K562 (cell line): Measurements from ENCODE around the gene GTPBP8. TPM values are rescaled to one million over a fixed set of nuclear protein-coding genes. Genes with fewer than 3 reads are reported as not detected.

Experiments
- ATAC-seq: fragments of 200-7000 bp; cut with Tn5 transposase; 3 replicates; pipeline ENCODE4 v1.9.1; 2020; ENCODE audit warnings: moderate library complexity
- BruUV-seq: library from RNA; stranded (reverse); fragments of 400-500 nt; replicated peaks from 2 replicates; lab custom pipeline; 2021; lab: Mats Ljungman, UMichigan
- CTCF ChIA-PET: fragments of 300-600 bp; formaldehyde crosslinking; extraction: SDS; loops from one replicate; lab custom pipeline; 2021; ENCODE audit warnings: low intra/inter-chr PET ratio; lab: Yijun Ruan, JAX
- POLR2A ChIA-PET: fragments of 300-600, 350-650 bp; sonication (Branson Sonifier 250); formaldehyde crosslinking; extraction: SDS; loops from one replicate; lab custom pipeline; 2021; ENCODE audit warnings: antibody characterized with exemption, inconsistent platforms; lab: Yijun Ruan, JAX
- DNase-seq, 4 experiments: peaks; one replicate each; pipeline versions ENCODE4 v3.0.0 to v3.0.0-alpha.2; 2011 to 2018; ENCODE audit warnings: low spot score in 3 of 4, mixed read lengths in 3 of 4; ENCODE audit errors: extremely low read depth in 1 of 4
- FAIRE-seq: peaks from 2 replicates; lab custom pipeline; 2011; peaks lifted over from hg19 to GRCh38; lab: Jason Lieb, UNC
- H2AFZ ChIP-seq: 2 replicates; pipeline ENCODE4 v1.6.0; 2011; ENCODE audit warnings: low read depth, low read length, control low read depth, inconsistent platforms
- H3K27ac ChIP-seq: fragments of 200-600 bp; 3 replicates; pipeline ENCODE4 v1.8.0; 2011; ENCODE audit warnings: low read depth, mild to moderate bottlenecking, control low read depth, inconsistent platforms, low read length, moderate library complexity, mixed read lengths; ENCODE audit errors: extremely low read depth
- H3K27me3 ChIP-seq, 2 experiments: fragments of 300-600 bp in 1 of 2; 2 replicates in 1 of 2; 3 replicates in 1 of 2; pipeline versions ENCODE4 v1.6.0 to v1.8.0; 2011; ENCODE audit warnings: inconsistent platforms in 2 of 2, low read length in 2 of 2, mild to moderate bottlenecking in 1 of 2, mixed read lengths in 1 of 2, moderate library complexity in 1 of 2; ENCODE audit not compliant: control insufficient read depth in 2 of 2, insufficient read depth in 2 of 2
- H3K36me3 ChIP-seq: fragments of 300-600 bp; 3 replicates; pipeline ENCODE4 v1.8.0; 2011; ENCODE audit warnings: mild to moderate bottlenecking, low read length, inconsistent platforms; ENCODE audit not compliant: control insufficient read depth, insufficient read depth
- H3K4me1 ChIP-seq, 2 experiments: fragments of 200-600 bp in 1 of 2; replicated peaks in 1 of 2; 2 replicates in 1 of 2; 3 replicates in 1 of 2; pipeline versions ENCODE4 v1.5.1 to v1.8.0; 2011; ENCODE audit warnings: inconsistent platforms in 2 of 2, low read length in 2 of 2, mild to moderate bottlenecking in 1 of 2, mixed read lengths in 1 of 2, moderate library complexity in 1 of 2; ENCODE audit not compliant: control insufficient read depth in 2 of 2, insufficient read depth in 2 of 2
- H3K4me2 ChIP-seq: 2 replicates; pipeline ENCODE4 v1.6.1; 2011; ENCODE audit warnings: low read length, control low read depth, inconsistent platforms, mixed read lengths; ENCODE audit not compliant: insufficient read depth
- H3K4me3 ChIP-seq: fragments of 200-600 bp; sonication (generic), shearing (Covaris generic); 2 replicates; pipeline ENCODE4 v1.5.1; 2016; ENCODE audit warnings: control low read depth, inconsistent platforms
- H3K79me2 ChIP-seq: fragments of 200-600 bp; 3 replicates; pipeline ENCODE4 v1.8.0; 2011; ENCODE audit warnings: low read length, inconsistent platforms; ENCODE audit not compliant: control insufficient read depth, insufficient read depth
- H3K9ac ChIP-seq, 2 experiments: 2 replicates each; pipeline versions ENCODE4 v1.6.0 to v1.6.1; 2011; ENCODE audit warnings: low read depth in 2 of 2, low read length in 2 of 2, control low read depth in 1 of 2, inconsistent platforms in 1 of 2, mild to moderate bottlenecking in 1 of 2, mixed read lengths in 1 of 2; ENCODE audit not compliant: insufficient read depth in 1 of 2
- H3K9me1 ChIP-seq: one replicate; pipeline ENCODE4 v1.6.0; 2011; ENCODE audit warnings: inconsistent platforms, mild to moderate bottlenecking, low read length, moderate library complexity; ENCODE audit not compliant: control insufficient read depth, insufficient read depth
- H3K9me3 ChIP-seq: replicated peaks from 2 replicates; pipeline ENCODE4 v1.5.1; 2011; ENCODE audit warnings: low read depth, low read length, inconsistent platforms; ENCODE audit not compliant: control insufficient read depth, insufficient read depth
- H4K20me1 ChIP-seq: replicated peaks from 2 replicates; pipeline ENCODE4 v1.6.1; 2011; ENCODE audit warnings: low read length, inconsistent platforms, mixed read lengths; ENCODE audit not compliant: control insufficient read depth, insufficient read depth
- ARNT ChIP-seq, 2 experiments: fragments of 450-650 bp; IDR thresholded peaks; 2 replicates each; pipeline ENCODE4 v1.6.1; 2016; ENCODE audit warnings: mild to moderate bottlenecking in 1 of 2
- BCOR ChIP-seq: fragments of 450-650 bp; IDR thresholded peaks from 2 replicates; pipeline ENCODE4 v1.6.1; 2016
- CXXC5 ChIP-seq: fragments of 250-450 bp; sonication (Bioruptor Pico); IDR thresholded peaks from 2 replicates; pipeline ENCODE4 v1.8.0; 2022; ENCODE audit warnings: inconsistent platforms, mild to moderate bottlenecking, moderate library complexity
- DNMT1 ChIP-seq: fragments of 450-650 bp; IDR thresholded peaks from 2 replicates; pipeline ENCODE4 v1.6.1; 2016; ENCODE audit warnings: antibody characterized with exemption, mild to moderate bottlenecking
- E2F8 ChIP-seq: fragments of 450-650 bp; IDR thresholded peaks from 2 replicates; pipeline ENCODE4 v1.7.1; 2018; ENCODE audit warnings: mild to moderate bottlenecking, low read depth; ENCODE audit not compliant: partially characterized antibody
- ETV5 ChIP-seq: sonication (generic); formaldehyde crosslinking; IDR thresholded peaks from 2 replicates; pipeline ENCODE4 v1.4.0; 2020; ENCODE audit warnings: low read depth, mild to moderate bottlenecking, missing genetic modification reagents
- POLR2AphosphoS5 ChIP-seq: IDR thresholded peaks from 2 replicates; pipeline ENCODE4 v1.6.1; 2011; ENCODE audit warnings: mild to moderate bottlenecking, low read depth, low read length, moderate library complexity; ENCODE audit not compliant: control insufficient read depth, insufficient read depth
- POLR3G ChIP-seq: IDR thresholded peaks from 2 replicates; pipeline ENCODE4 v1.6.1; 2011; ENCODE audit not compliant: insufficient read length, insufficient replicate concordance; ENCODE audit errors: extremely low read depth
- RBM14 ChIP-seq: fragments of 200-400 bp; formaldehyde crosslinking; IDR thresholded peaks from 2 replicates; pipeline ENCODE4 v1.6.1; 2018; ENCODE audit warnings: low read depth, mild to moderate bottlenecking, low read length, moderate library complexity, borderline replicate concordance; ENCODE audit not compliant: insufficient read depth
- RFX1 ChIP-seq: fragments of 450-650 bp; IDR thresholded peaks from 2 replicates; pipeline ENCODE4 v1.6.1; 2016; ENCODE audit warnings: mild to moderate bottlenecking, moderate library complexity
- TEAD1 ChIP-seq, 2 experiments: fragments of 450-650 bp in 1 of 2; sonication (generic) in 1 of 2; formaldehyde crosslinking; IDR thresholded peaks; 2 replicates each; pipeline versions ENCODE4 v1.4.0 to v1.8.0; 2020 to 2022; ENCODE audit warnings: mild to moderate bottlenecking in 2 of 2, missing genetic modification reagents in 1 of 2
- THRA ChIP-seq: fragments of 450-650 bp; IDR thresholded peaks from 2 replicates; pipeline ENCODE4 v1.6.1; 2017; ENCODE audit warnings: mild to moderate bottlenecking, moderate library complexity
- TOE1 ChIP-seq, 2 experiments: fragments of 450-650 bp in 1 of 2; sonication (generic) in 1 of 2; formaldehyde crosslinking in 1 of 2; IDR thresholded peaks; 2 replicates each; pipeline versions ENCODE4 v1.7.1 to v1.8.0; 2016 to 2022; ENCODE audit warnings: borderline replicate concordance in 2 of 2, mild to moderate bottlenecking in 2 of 2, antibody characterized with exemption in 1 of 2, inconsistent platforms in 1 of 2, low read depth in 1 of 2, missing genetic modification reagents in 1 of 2, moderate library complexity in 1 of 2
- ZNF408 ChIP-seq: fragments of 250-450 bp; sonication (Bioruptor Pico); IDR thresholded peaks from 2 replicates; pipeline ENCODE4 v1.4.0; 2020; ENCODE audit warnings: low read depth, mild to moderate bottlenecking, moderate library complexity
- WGBS: fragments of 100-300 bp; shearing (Covaris generic); methylation state at CpG from one replicate; pipeline ENCODE4 v1.1.6; 2016; ENCODE audit warnings: low coverage, mixed read lengths; ENCODE audit not compliant: insufficient coverage; ENCODE audit errors: missing lambda C conversion rate; 5-methylcytosine and 5-hydroxymethylcytosine counted together
- in situ Hi-C: fragments of 300-500 bp; cut with MboI; formaldehyde crosslinking; loops from 4 replicates; pipeline ENCODE4 v1.15.0; 2018; ENCODE audit warnings: inconsistent platforms, mixed read lengths
- intact Hi-C: fragments of 100-400 bp; cut with micrococcal nuclease; formaldehyde crosslinking; loops from 2 replicates; pipeline ENCODE4 v1.14.2; 2022
- polyA plus RNA-seq, 8 experiments: library from polyadenylated mRNA; depleted of rRNA in 4 of 8; stranded (reverse) in 5 of 8; unstranded in 3 of 8; fragments of >200 nt; fragmentation: Nextera tagmentation in 2 of 8; fragmentation: Illumina TruSeq in 1 of 8; extraction: Ambion mirVana in 2 of 8; extraction: Trizol in 1 of 8; gene quantifications; 2 replicates each; pipeline versions ENCODE4 v1.2.1 to v1.2.3, GENCODE V29; 2011 to 2014; ENCODE audit warnings: inconsistent platforms in 1 of 8, missing spikeins in 1 of 8
- total RNA-seq, 7 experiments: library from RNA; depleted of rRNA in 6 of 7; stranded (reverse); fragments of >200 nt in 6 of 7; fragmentation: Illumina TruSeq in 2 of 7; extraction: Trizol in 2 of 7; gene quantifications; 2 replicates each; pipeline versions ENCODE4 v1.2.1 to v1.2.3, GENCODE V29; 2011 to 2021; ENCODE audit warnings: low replicate concordance in 1 of 7
- TF ChIP-seq, protein P1 (sequence below): fragments of 450-650 bp; IDR thresholded peaks from 2 replicates; pipeline ENCODE4 v1.6.1; 2016; ENCODE audit warnings: missing biosample characterization, missing genetic modification characterization

GTPBP8 gene
- total and polyA plus RNA-seq, 9 of the 15 experiments (the other 6 are each of a cell fraction or from before 2014, with no cell fraction given), result 14.0 to 33.3 (median 20.8) TPM

- TF ChIP-seq E2F8 (no peak), RBM14 (no peak)
These were observed 23.4 kb upstream of the GTPBP8 start (continued) for GRCh38 chr3:112967425-112967824.

- Histone ChIP-seq H4K20me1 (no peaks in the 10 kb centered on the region), H3K4me3 (no peak overlapping the region), H3K9me3 (0 out of 2 replicates have a peak, but pooled peaks cover 2% of the 10 kb centered on the region), H2AFZ (no peak overlapping the region), H3K4me1 (no peaks in the 10 kb centered on the region), H3K9me1 (no peaks in the 10 kb centered on the region), H3K27me3 (no peaks in the 10 kb centered on the region), H3K4me2 (no peak overlapping the region), H3K79me2 (no peaks in the 10 kb centered on the region), H3K27ac (no peak overlapping the region), H3K36me3 (no peaks in the 10 kb centered on the region), H3K9ac (no peak overlapping the region)
- FAIRE-seq (no peak), DNase-seq (no peak), ATAC-seq (no peak)
- BruUV-seq, result no TSS peak
- WGBS, result 0% methylated on average over 1 of the region's 1 CpG
- CTCF ChIA-PET, result no interaction called here
- POLR2A ChIA-PET, result no interaction called here
- in situ Hi-C loops, result no loop called here
- intact Hi-C loops, result no loop called here
- no peak for TF ChIP-seq ARNT (IDR thresholded peaks at IDR 0.05)
- no peak for TF ChIP-seq THRA
- no peak for TF ChIP-seq ETV5
- no peak for TF ChIP-seq ZNF408 (CRISPR knock-in tag)
- no peak for TF ChIP-seq POLR3G
- no peak for TF ChIP-seq TEAD1 (CRISPR knock-in tag; IDR thresholded peaks at IDR 0.05)
- TF ChIP-seq, protein P1, sequence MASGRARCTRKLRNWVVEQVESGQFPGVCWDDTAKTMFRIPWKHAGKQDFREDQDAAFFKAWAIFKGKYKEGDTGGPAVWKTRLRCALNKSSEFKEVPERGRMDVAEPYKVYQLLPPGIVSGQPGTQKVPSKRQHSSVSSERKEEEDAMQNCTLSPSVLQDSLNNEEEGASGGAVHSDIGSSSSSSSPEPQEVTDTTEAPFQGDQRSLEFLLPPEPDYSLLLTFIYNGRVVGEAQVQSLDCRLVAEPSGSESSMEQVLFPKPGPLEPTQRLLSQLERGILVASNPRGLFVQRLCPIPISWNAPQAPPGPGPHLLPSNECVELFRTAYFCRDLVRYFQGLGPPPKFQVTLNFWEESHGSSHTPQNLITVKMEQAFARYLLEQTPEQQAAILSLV (tag), result no peak
- no peak for TF ChIP-seq RFX1
- no peak for TF ChIP-seq CXXC5 (CRISPR knock-in tag)
- TF ChIP-seq BCOR, result no peak
- TF ChIP-seq TOE1 (IDR thresholded peaks at IDR 0.05; ENCODE audit: borderline replicate concordance), result no peak
- TF ChIP-seq TOE1 (CRISPR knock-in tag; IDR thresholded peaks at IDR 0.05; ENCODE audit: borderline replicate concordance, low read depth), result no peak
- TF ChIP-seq DNMT1, result no peak
- no peak for TF ChIP-seq POLR2AphosphoS5
These were observed 23.0 kb upstream of the GTPBP8 start for GRCh38 chr3:112967828-112968227.
